Hematopoietic multipotent progenitor cell treated with erythropoietin and hydrocortisone succinate and interleukin-3 and kit ligand, for 15 days (in vitro differentiated cells): ENCODE data around the gene ZNF322.

ENCODE experiments used
- DNase-seq: peaks from one replicate; pipeline ENCODE4 v3.0.0-alpha.2; 2015; ENCODE audit warnings: low spot score

ZNF322 gene

GRCh38 chr6:26588965-26589364 lies 70.6 kb downstream of the ZNF322 start:
- no peak for DNase-seq
